ENCODE results near the gene FAM234B. TPM values are rescaled to one million over a fixed set of nuclear protein-coding genes. Genes with fewer than 3 reads are reported as not detected.

The FAM234B gene
- total RNA-seq, 1 donor: 3.3 TPM

GRCh38 chr12:13087766-13088165 is 43.6 kb downstream of the FAM234B start:
- no peak overlapping the region for H3K4me3 ChIP-seq (ENCODE audit: low read depth, low read length)
- no peak for TF ChIP-seq CTCF (IDR thresholded peaks at IDR 0.05; ENCODE audit: insufficient read depth, low read length)
- DNase-seq (ENCODE audit: low read depth): no peak

- no peak overlapping the region for H3K4me3 ChIP-seq (ENCODE audit: low read depth, low read length)
- TF ChIP-seq CTCF (IDR thresholded peaks at IDR 0.05; ENCODE audit: insufficient read depth, low read length): no peak
- no peak for DNase-seq (ENCODE audit: low read depth)
These were observed 44.3 kb downstream of the FAM234B start for GRCh38 chr12:13088496-13088895.

GRCh38 chr12:13090054-13090453 is 45.9 kb downstream of the FAM234B start:
- DNase-seq (ENCODE audit: low read depth): no peak
- no peak overlapping the region for H3K4me3 ChIP-seq (ENCODE audit: low read depth, low read length)
- TF ChIP-seq CTCF (IDR thresholded peaks at IDR 0.05; ENCODE audit: insufficient read depth, low read length): no peak

- no peak for DNase-seq (ENCODE audit: low read depth)
- H3K4me3 ChIP-seq (ENCODE audit: low read depth, low read length): no peak overlapping the region
- no peak for TF ChIP-seq CTCF (IDR thresholded peaks at IDR 0.05; ENCODE audit: insufficient read depth, low read length)
These were observed 47.7 kb downstream of the FAM234B start for GRCh38 chr12:13091832-13092231.

GRCh38 chr12:13093191-13093847 is 49.1 kb downstream of the FAM234B start:
- peak; percentile 45 for DNase-seq (ENCODE audit: low read depth)
- no peak overlapping the region for H3K4me3 ChIP-seq (ENCODE audit: low read depth, low read length)
- TF ChIP-seq CTCF (IDR thresholded peaks at IDR 0.05; ENCODE audit: insufficient read depth, low read length): no peak

GRCh38 chr12:13093848-13094220 is 49.7 kb downstream of the FAM234B start:
- peak; percentile 68 for DNase-seq (ENCODE audit: low read depth)
- no peak for TF ChIP-seq CTCF (IDR thresholded peaks at IDR 0.05; ENCODE audit: insufficient read depth, low read length)
- no peak overlapping the region for H3K4me3 ChIP-seq (ENCODE audit: low read depth, low read length)

GRCh38 chr12:13094367-13094766 is 50.2 kb downstream of the FAM234B start:
- DNase-seq (ENCODE audit: low read depth): peak; percentile 72
- H3K4me3 ChIP-seq (ENCODE audit: low read depth, low read length): no peak overlapping the region
- TF ChIP-seq CTCF (IDR thresholded peaks at IDR 0.05; ENCODE audit: insufficient read depth, low read length): no peak
